Keratinocyte (primary cell): ENCODE results near the gene WDR87. TPM values are rescaled to one million over a fixed set of nuclear protein-coding genes. Genes with fewer than 3 reads are reported as not detected.

Experiments
- DNase-seq: peaks from one replicate; pipeline ENCODE4 v3.0.0-alpha.2; 2011; ENCODE audit warnings: low read depth, missing footprints, low spot score
- FAIRE-seq: peaks from 2 replicates; lab custom pipeline; 2011; peaks lifted over from hg19 to GRCh38; lab: Jason Lieb, UNC
- H2AFZ ChIP-seq: 2 replicates; pipeline ENCODE4 v1.6.0; 2012; ENCODE audit warnings: low read length, control low read depth, inconsistent platforms; ENCODE audit not compliant: control insufficient read depth
- H3K27ac ChIP-seq: 2 replicates; pipeline ENCODE4 v1.5.1; 2011; ENCODE audit warnings: low read length; ENCODE audit not compliant: control insufficient read depth, insufficient read depth
- H3K27me3 ChIP-seq: 3 replicates; pipeline ENCODE4 v1.6.0; 2011; ENCODE audit warnings: low read length; ENCODE audit not compliant: control insufficient read depth, insufficient read depth; ENCODE audit errors: extremely low read depth
- H3K36me3 ChIP-seq, 2 experiments: 2 replicates in 1 of 2; 3 replicates in 1 of 2; pipeline ENCODE4 v1.5.1; 2011; ENCODE audit warnings: low read length in 2 of 2, mild to moderate bottlenecking in 1 of 2; ENCODE audit not compliant: control insufficient read depth in 2 of 2, insufficient read depth in 2 of 2; ENCODE audit errors: extremely low read depth in 1 of 2
- H3K4me1 ChIP-seq: 3 replicates; pipeline ENCODE4 v1.5.1; 2011; ENCODE audit warnings: low read length; ENCODE audit not compliant: control insufficient read depth, insufficient read depth; ENCODE audit errors: extremely low read depth
- H3K4me2 ChIP-seq: 3 replicates; pipeline ENCODE4 v1.6.0; 2011; ENCODE audit warnings: low read depth, low read length; ENCODE audit not compliant: control insufficient read depth, insufficient read depth; ENCODE audit errors: extremely low read depth
- H3K4me3 ChIP-seq, 3 experiments: fragments of 200-600 bp in 1 of 3; sonication (generic) in 1 of 3; 2 replicates in 2 of 3; 3 replicates in 1 of 3; pipeline ENCODE4 v1.5.1; 2011 to 2016; ENCODE audit warnings: low read length in 3 of 3, mild to moderate bottlenecking in 3 of 3, control low read depth in 2 of 3, inconsistent platforms in 1 of 3, low read depth in 1 of 3, mixed read lengths in 1 of 3, mixed run types in 1 of 3, moderate library complexity in 1 of 3; ENCODE audit not compliant: control insufficient read depth in 2 of 3, insufficient read depth in 2 of 3; ENCODE audit errors: extremely low read depth in 1 of 3
- H3K79me2 ChIP-seq: 2 replicates; pipeline ENCODE4 v1.6.0; 2012; ENCODE audit warnings: low read length; ENCODE audit not compliant: control insufficient read depth, insufficient read depth
- H3K9ac ChIP-seq: 3 replicates; pipeline ENCODE4 v1.6.0; 2011; ENCODE audit warnings: low read length; ENCODE audit not compliant: control insufficient read depth, insufficient read depth; ENCODE audit errors: extremely low read depth
- H3K9me1 ChIP-seq: 3 replicates; pipeline ENCODE4 v1.6.0; 2011; ENCODE audit warnings: low read length; ENCODE audit not compliant: control insufficient read depth, insufficient read depth; ENCODE audit errors: extremely low read depth
- H3K9me3 ChIP-seq: 2 replicates; pipeline ENCODE4 v1.5.1; 2012; ENCODE audit warnings: low read depth, low read length; ENCODE audit not compliant: control insufficient read depth
- H4K20me1 ChIP-seq: 3 replicates; pipeline ENCODE4 v1.6.0; 2011; ENCODE audit warnings: low read length; ENCODE audit not compliant: control insufficient read depth, insufficient read depth; ENCODE audit errors: extremely low read depth
- EZH2 ChIP-seq: IDR thresholded peaks from one replicate; pipeline ENCODE4 v1.6.1; 2012; ENCODE audit warnings: inconsistent platforms, mild to moderate bottlenecking, low read length, moderate library complexity
- dilution Hi-C: fragments of 300-500 bp; cut with MboI; formaldehyde crosslinking; loops from one replicate; pipeline ENCODE4 v1.7.0; 2020; ENCODE audit warnings: low sequenced_read_pairs; ENCODE audit not compliant: extremely low pct_ligation_motif_present
- polyA plus RNA-seq, 5 experiments: library from polyadenylated mRNA; depleted of rRNA in 3 of 5; stranded (reverse) in 3 of 5; stranded (forward) in 1 of 5; unstranded in 1 of 5; fragments of >200 nt; gene quantifications; 1 replicate in 1 of 5; 2 replicates in 3 of 5; 3 replicates in 1 of 5; pipeline versions ENCODE4 v1.2.1 to v1.2.3, GENCODE V29; 2011 to 2012; ENCODE audit warnings: missing spikeins in 2 of 5, low read depth in 1 of 5, low replicate concordance in 1 of 5
- TF ChIP-seq, protein P1 (sequence below), 3 experiments: IDR thresholded peaks in 1 of 3; conservative IDR thresholded peaks in 1 of 3; optimal IDR thresholded peaks in 1 of 3; 2 replicates in 2 of 3; 3 replicates in 1 of 3; pipeline versions ENCODE3 to v1.5.1; 2011; ENCODE audit warnings: low read length in 3 of 3, mild to moderate bottlenecking in 3 of 3, moderate library complexity in 2 of 3, control low read depth in 1 of 3, inconsistent platforms in 1 of 3; ENCODE audit not compliant: insufficient read depth in 2 of 3; ENCODE audit errors: extremely low read depth in 1 of 3

WDR87 gene
- polyA plus RNA-seq, 1 donor (not counting 4 experiments of a cell fraction or from before 2014, with no cell fraction given), result not detected

DNA sequence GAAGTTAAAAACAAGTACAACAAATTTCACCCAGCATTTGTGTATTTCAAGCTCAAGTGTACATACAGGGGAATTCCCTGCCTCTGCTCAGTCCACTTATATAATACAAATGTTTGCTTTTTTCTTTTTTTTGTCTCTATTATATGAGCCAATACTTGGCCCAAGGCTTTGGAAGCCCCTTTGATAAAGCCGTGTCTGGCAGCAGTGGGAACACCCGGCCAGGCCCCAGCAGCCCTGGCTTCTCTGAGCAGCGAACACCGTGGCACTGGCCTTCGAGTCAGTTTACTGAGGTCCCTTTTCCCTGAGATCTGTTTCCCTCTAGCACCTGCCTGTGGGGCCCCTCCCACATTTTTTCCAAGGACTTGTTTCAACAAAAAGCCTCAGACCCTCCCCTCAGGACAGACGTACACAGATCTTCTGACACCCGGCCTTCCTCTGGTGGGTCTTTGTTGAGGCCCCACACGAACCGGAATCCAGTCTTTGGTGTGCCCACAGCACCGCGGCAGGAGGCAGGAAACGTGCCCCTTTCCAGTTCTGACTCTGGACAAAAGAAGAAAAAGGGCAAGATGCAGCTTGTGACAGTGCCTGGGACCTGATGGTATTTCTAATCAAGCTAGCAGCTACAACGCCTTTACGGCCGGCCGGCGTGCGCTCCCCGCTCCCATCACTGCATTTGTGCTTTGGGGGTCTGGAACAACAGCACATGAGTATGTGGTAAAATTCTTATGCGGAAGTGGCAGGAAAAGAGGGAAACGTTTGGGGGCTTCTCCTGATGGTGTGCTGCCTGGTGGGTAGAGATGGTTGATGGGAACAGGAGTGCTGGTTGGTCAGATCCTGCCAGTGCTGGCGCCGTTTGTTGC is 14.4 kb upstream of the WDR87 start:
- dilution Hi-C loops, result no loop called here
- Histone ChIP-seq H3K9ac (no peak overlapping the region), H3K27ac (no peak overlapping the region), H3K79me2 (peaks cover 14% of the 10 kb centered on the region), H3K9me1 (no peaks in the 10 kb centered on the region), H4K20me1 (no peaks in the 10 kb centered on the region), H3K4me3 (no peak overlapping the region), H2AFZ (no peak overlapping the region), H3K4me1 (no peaks in the 10 kb centered on the region), H3K4me2 (no peak overlapping the region), H3K27me3 (no peaks in the 10 kb centered on the region), H3K36me3 (no peaks in the 10 kb centered on the region), H3K9me3 (no peaks in the 10 kb centered on the region)
- TF ChIP-seq, protein P1, sequence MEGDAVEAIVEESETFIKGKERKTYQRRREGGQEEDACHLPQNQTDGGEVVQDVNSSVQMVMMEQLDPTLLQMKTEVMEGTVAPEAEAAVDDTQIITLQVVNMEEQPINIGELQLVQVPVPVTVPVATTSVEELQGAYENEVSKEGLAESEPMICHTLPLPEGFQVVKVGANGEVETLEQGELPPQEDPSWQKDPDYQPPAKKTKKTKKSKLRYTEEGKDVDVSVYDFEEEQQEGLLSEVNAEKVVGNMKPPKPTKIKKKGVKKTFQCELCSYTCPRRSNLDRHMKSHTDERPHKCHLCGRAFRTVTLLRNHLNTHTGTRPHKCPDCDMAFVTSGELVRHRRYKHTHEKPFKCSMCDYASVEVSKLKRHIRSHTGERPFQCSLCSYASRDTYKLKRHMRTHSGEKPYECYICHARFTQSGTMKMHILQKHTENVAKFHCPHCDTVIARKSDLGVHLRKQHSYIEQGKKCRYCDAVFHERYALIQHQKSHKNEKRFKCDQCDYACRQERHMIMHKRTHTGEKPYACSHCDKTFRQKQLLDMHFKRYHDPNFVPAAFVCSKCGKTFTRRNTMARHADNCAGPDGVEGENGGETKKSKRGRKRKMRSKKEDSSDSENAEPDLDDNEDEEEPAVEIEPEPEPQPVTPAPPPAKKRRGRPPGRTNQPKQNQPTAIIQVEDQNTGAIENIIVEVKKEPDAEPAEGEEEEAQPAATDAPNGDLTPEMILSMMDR (optimal IDR thresholded peaks at IDR 0.05 in 1 of 3, IDR thresholded peaks at IDR 0.05 in 1 of 3, conservative IDR thresholded peaks at IDR 0.05 in 1 of 3; ENCODE audit: extremely low read depth in 1 of 3, insufficient read depth in 2 of 3, low read length in 3 of 3), result no peak
- no peak for TF ChIP-seq EZH2
- no peak for DNase-seq
- no peak for FAIRE-seq

DNA sequence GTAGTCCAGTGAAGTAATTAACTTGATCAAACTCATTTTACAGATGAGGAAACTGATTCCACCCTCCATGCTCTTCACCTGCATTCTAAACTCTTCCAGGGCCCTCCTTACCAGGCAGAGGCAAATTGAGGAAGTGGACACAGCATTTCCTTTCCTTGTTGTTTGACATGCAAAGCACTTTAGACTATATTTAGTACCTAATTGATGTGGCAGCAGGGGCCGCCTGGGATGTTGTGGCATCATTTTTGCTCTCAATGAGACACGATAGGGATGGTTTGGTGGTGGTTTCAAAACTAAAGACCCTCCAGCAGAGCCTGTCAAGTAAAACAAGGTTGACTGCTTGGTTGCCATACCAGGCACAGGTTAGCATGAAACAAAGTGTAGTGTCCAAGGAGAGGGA is 8.5 kb upstream of the WDR87 start:
- dilution Hi-C loops, result no loop called here
- Histone ChIP-seq H3K9ac (no peak overlapping the region), H2AFZ (no peak overlapping the region), H3K27me3 (no peaks in the 10 kb centered on the region), H3K36me3 (peaks cover 0 to 2% of the 10 kb centered on the region in 2 experiments), H3K27ac (no peak overlapping the region), H4K20me1 (no peaks in the 10 kb centered on the region), H3K4me3 (no peak overlapping the region), H3K79me2 (peaks cover 25% of the 10 kb centered on the region), H3K4me1 (no peaks in the 10 kb centered on the region), H3K9me3 (no peaks in the 10 kb centered on the region), H3K4me2 (no peak overlapping the region), H3K9me1 (no peaks in the 10 kb centered on the region)
- TF ChIP-seq, protein P1 (optimal IDR thresholded peaks at IDR 0.05 in 1 of 3, IDR thresholded peaks at IDR 0.05 in 1 of 3, conservative IDR thresholded peaks at IDR 0.05 in 1 of 3; ENCODE audit: extremely low read depth in 1 of 3, insufficient read depth in 2 of 3, low read length in 3 of 3), result no peak
- no peak for TF ChIP-seq EZH2
- DNase-seq (no peak), FAIRE-seq (no peak)
